DMS153 treated with DMSO at 0.1 percent for 48 hours (cell line): Measurements from ENCODE around the gene AUTS2.

Experiments used
- DNase-seq: peaks from one replicate; lab custom pipeline; 2025; ENCODE audit not compliant: unreplicated experiment; lab: John Stamatoyannopoulos, UW

Gene AUTS2

GRCh38 chr7:69754476-69754875, 156.2 kb downstream of the AUTS2 start:
- no peak for DNase-seq

- no peak for DNase-seq
Observed at GRCh38 chr7:69756235-69756634, 158.0 kb downstream of the AUTS2 start.

GRCh38 chr7:69757528-69757927, 159.3 kb downstream of the AUTS2 start:
- no peak for DNase-seq

- no peak for DNase-seq
Observed at GRCh38 chr7:69757981-69758430, 159.7 kb downstream of the AUTS2 start.

- DNase-seq: no peak
Observed at GRCh38 chr7:69759373-69759772, 161.1 kb downstream of the AUTS2 start.

- no peak for DNase-seq
Observed at GRCh38 chr7:69761290-69761922, 163.1 kb downstream of the AUTS2 start.

- DNase-seq: no peak
Observed at GRCh38 chr7:69762821-69763352, 164.6 kb downstream of the AUTS2 start.

- DNase-seq: no peak
Observed at GRCh38 chr7:69763513-69763912, 165.2 kb downstream of the AUTS2 start.

- no peak for DNase-seq
Observed at GRCh38 chr7:69764147-69764546, 165.9 kb downstream of the AUTS2 start.

- no peak for DNase-seq
Observed at GRCh38 chr7:69764681-69765080, 166.4 kb downstream of the AUTS2 start.

GRCh38 chr7:69765879-69766278, 167.6 kb downstream of the AUTS2 start:
- DNase-seq: no peak

GRCh38 chr7:69768986-69769595, 170.8 kb downstream of the AUTS2 start:
- DNase-seq: no peak

- DNase-seq: no peak
Observed at GRCh38 chr7:69769826-69770225, 171.6 kb downstream of the AUTS2 start.

GRCh38 chr7:69770613-69771012, 172.3 kb downstream of the AUTS2 start:
- DNase-seq: no peak

- no peak for DNase-seq
Observed at GRCh38 chr7:69772718-69773436, 174.6 kb downstream of the AUTS2 start.

- no peak for DNase-seq
Observed at GRCh38 chr7:69773535-69774225, 175.4 kb downstream of the AUTS2 start.

GRCh38 chr7:69775231-69775771, 177.0 kb downstream of the AUTS2 start:
- DNase-seq: no peak

GRCh38 chr7:69776611-69777010, 178.3 kb downstream of the AUTS2 start:
- DNase-seq: no peak

- no peak for DNase-seq
Observed at GRCh38 chr7:69778138-69778537, 179.9 kb downstream of the AUTS2 start.

- DNase-seq: peak; percentile 78
Observed at GRCh38 chr7:69780379-69780778, 182.1 kb downstream of the AUTS2 start.

GRCh38 chr7:69781412-69781846, 183.2 kb downstream of the AUTS2 start:
- no peak for DNase-seq
